GM19025 (cell line): ENCODE results near the gene TSSK6.

ENCODE experiments used
- ATAC-seq: cut with Tn5 transposase; IDR thresholded peaks from one replicate; pipeline ENCODE4 v1.9.1; 2021; ENCODE audit warnings: mild to moderate bottlenecking, low read depth, moderate library complexity; ENCODE audit not compliant: unreplicated experiment

Gene TSSK6

GRCh38 chr19:19514881-19515641 lies at the start of gene TSSK6:
TSSK6 (minus strand) TSS chr19:19515548; CDS start chr19:19515427, 121 bp downstream.
- no peak for ATAC-seq

DNA sequence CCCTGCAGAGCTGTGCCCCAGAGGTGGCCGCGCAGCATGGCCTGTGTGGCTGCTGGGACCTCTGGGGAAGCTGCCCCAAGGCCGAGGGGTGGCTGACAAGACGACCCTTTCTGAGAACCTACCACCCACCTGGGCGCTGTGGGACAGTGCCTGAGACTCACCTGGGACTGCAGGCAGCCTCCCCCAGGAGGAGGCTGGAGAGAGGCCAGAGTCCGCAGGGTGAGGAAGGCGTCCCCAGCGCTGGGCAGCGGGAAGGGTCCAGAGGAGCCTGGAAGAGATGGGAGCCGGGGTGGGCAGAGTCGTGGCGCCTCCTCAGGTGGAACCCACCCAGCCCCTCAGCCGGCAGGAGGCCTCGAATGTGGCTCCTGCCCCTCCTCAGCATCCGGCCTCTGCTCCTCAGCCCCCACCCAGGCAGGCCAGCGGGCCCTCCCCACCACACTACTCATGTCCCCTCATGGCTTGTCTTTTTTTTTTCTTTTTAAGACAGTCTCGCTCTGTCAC lies 48.0 kb upstream of the TSSK6 start:
- ATAC-seq: no peak

DNA sequence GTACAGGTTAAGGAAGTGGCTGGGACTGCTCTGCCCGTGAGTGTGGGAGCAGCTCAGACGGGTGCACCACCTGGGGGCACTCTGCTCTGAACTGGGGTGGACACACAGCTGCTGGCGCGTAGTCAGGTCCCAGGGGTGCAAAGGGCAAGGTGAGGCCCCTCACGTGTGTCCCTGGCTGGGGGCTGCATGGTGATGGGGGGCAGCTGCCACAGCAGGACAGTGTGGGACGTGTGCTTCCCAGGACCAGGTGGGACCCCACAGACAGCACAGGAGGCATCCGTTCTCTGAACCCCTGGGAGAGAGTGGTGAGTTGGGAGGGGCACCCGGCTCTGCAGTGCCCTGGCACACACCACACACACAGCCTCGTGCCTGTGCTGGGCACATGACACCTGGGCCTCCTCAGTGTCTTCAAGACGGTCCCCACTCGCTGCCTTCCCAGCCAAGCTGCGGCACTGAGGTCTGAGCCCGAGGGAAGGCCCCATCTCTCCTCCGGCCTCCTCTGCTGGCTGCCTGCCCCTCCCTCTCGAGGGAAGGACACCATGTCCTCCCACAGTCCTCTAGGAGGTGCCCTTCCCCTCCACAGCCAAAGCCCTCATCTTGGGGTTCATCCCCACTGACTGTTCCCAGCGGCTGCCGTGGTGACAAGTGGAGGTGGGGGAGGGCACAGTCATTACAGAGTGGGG lies 47.5 kb upstream of the TSSK6 start:
- ATAC-seq: no peak

GRCh38 chr19:19561946-19562664 lies 46.8 kb upstream of the TSSK6 start:
- ATAC-seq: no peak

- ATAC-seq: no peak
Observed at GRCh38 chr19:19559931-19560330, 44.6 kb upstream of the TSSK6 start.

DNA sequence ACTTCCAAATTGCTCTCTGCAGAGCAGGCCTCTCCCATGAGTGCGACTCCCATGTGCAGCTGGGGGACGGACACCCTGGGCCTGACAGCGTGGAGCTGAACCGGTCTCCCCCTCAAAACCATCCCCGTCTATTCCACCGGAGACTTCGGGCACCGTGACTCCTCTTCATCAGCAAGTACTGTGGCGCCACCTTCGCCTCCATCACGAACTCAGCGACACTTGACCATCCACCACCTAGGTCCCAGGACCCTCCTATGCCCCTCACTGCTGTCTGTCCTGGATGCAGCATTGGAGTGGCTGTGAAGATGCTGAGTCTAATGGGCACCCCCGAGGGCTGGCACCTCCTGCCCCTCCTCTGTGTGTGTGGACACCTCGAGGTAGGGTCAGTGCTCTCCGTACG lies 43.3 kb upstream of the TSSK6 start:
- ATAC-seq: no peak

DNA sequence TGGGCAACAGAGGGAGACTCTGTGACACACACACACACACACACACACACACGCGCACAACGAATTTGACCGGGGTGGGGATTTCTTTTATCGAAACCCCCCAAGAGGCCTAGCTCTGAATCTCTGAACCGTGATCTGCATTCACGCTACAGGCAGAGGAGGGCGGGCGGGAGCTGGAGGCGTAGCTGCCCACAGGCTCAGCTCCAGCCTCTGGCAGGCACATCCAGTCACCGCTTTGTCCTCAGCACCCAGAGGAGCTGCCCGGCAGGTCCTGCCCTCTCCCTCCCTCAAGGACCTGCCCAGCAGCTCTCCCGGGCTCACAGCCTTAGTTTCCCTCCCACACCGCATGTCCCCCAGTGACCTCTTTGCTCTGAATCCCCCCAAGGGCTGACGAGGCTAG lies 42.7 kb upstream of the TSSK6 start:
- no peak for ATAC-seq

- no peak for ATAC-seq
Observed at GRCh38 chr19:19554074-19555023, 39.0 kb upstream of the TSSK6 start.

- ATAC-seq: no peak
Observed at GRCh38 chr19:19553670-19554069, 38.3 kb upstream of the TSSK6 start.

GRCh38 chr19:19552798-19553197 lies 37.5 kb upstream of the TSSK6 start:
- ATAC-seq: no peak

DNA sequence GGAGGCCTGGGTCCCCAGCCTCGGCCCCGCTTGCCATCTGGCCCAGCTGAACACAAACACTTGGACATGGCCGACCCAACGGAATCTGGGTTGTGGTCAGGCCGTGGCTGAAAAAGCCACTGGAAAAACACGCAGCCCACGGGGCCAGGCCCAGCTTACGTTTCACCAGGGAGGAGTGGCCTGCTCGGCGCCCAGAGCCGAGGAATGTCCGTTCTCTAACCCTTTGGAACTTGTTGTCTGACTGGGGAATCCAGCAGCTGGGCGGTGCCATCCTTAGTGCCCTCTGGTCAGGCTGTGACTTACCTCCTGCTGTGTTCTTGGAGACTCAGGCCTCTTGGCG lies 36.5 kb upstream of the TSSK6 start:
- no peak for ATAC-seq

GRCh38 chr19:19550972-19551852 lies 35.9 kb upstream of the TSSK6 start:
- ATAC-seq: no peak

DNA sequence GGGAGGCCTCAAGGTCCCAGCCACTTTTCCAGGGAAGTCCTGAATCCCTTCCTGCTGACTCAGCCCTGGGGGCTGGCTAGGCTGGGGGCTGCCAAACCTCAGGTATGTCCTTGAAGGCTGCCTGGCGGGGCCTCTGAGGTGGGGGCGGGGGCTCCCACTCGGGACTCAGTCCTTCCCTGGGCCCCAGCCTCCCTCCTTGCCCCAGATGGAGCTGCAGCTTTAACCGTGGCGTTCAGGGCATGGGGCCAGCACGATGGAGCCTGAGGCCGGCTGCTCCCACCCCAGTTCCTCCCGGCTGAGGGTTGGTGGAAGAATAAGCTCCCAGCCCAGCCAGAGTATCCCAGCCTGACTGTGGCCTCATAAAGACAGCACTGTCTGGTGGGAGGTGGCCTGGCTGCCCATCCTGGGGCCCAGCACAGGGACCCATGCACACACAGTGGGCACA lies 35.2 kb upstream of the TSSK6 start:
- ATAC-seq: no peak

DNA sequence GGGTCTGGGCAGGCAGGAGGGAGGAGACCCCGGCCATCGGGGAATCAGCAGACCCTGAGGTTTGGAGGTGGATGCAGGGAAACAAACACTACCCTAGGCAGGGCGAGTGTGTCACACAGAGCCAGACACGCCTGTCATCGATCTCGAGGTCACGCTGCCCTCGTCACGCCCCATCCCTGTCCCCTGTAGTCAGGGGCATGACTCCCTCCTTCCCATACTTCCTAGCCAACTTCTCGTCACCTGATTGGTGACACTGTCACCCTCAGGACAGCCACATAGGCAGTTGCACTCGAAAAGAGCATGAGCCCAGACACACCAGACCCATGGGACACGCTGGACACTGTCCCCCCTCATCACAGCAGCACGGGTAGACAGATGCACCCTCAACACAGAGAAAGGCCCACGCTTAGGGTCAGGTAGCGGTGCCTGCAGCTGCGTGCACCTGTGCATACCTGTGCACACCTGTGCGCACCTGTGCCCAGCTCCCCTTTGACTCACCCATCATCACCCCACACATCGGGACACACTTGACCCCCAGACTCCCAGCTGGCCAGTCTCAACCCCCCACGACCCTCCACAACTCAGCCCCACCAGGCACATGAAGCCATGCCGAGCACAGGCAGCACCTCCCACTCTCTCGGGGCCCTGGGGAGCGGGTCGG lies 34.6 kb upstream of the TSSK6 start:
- ATAC-seq: no peak

DNA sequence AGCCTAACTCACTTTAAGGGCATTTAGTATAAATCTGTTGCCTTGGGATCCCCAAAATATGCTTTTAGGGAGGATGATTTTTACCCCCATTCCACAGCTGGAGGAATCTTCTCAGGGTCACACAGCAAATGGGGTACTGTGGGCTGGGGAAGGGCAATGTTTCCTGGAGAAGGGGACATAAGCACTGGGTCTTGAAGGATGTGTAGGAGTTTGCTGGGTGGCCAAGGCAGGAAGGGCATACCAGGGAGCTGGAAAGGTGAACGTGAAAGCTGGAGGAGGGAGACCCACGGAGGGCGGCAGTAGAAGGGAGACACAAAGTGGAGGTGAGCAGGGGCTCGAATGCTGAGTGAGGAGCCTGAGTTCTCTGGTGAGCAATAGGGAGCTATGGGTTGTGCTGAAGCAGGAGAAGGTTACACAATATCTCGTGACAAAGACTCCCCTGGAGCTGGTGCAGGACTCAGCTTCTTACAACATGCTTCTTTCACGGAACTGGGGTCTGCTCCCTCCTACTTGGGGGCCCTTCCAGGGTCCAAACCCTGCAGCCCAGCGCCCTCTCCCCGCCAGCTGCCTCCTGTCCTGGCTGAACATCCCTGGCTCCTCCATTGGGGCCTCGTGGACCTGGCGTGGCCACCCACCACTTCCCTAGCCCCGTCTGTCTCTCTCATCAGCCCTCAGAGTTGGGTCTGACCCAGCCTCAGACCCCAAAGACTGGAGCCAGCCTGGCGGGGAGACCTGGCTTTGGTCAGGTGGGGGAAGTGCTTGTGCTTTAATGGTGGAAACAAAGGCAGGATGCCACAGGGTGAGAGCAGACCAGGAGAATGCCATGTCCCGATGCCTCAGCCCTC lies 33.8 kb upstream of the TSSK6 start:
- ATAC-seq: no peak

DNA sequence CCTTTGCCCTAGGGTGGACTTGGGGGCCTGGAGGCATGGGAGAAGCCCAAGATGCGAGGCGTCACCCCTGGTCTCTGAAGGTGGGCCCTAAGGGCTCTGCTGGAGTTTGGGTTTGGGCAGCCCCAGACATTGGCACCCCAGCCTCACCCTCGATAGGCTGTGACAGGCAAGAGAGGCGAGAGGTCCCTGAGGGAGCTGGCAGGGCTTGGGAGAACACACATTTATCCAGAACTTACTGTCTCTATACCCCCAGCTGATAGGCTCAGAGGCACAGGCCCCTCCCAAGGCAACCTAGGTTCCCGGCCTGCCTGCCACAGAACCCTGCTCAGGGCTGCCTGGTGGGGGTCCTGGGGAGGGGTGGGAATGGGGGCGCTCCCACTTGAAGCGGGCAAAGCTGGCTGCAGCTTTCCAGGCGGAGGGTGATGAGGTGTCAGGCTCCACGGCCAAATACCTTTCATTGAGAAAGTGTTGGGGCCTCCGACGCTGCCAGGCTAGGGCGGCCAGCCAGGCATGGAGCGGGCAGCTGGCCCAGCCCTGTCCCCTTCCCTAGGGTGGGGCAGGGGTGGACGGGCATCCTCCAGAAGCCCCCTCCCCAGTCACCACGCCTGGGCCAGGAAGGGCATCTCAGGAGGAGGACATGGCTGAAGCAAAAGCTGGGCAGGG lies 32.5 kb upstream of the TSSK6 start:
- ATAC-seq: no peak

- no peak for ATAC-seq
Observed at GRCh38 chr19:19546751-19547162, 31.4 kb upstream of the TSSK6 start.
